Stimulated activated CD4-positive, alpha-beta T cell treated with anti-CD3 and anti-CD28 coated beads, Interleukin-4, amount 100 ng/mL, for 24 hours (primary cell): ENCODE data around the gene TCAF1.
A peak's percentile ranks its signal among the peaks of the same experiment; 100 is the strongest.

ENCODE experiments used
- DNase-seq: peaks from one replicate; pipeline ENCODE4 v3.0.0-alpha.2; 2020

The TCAF1 gene, protein sequence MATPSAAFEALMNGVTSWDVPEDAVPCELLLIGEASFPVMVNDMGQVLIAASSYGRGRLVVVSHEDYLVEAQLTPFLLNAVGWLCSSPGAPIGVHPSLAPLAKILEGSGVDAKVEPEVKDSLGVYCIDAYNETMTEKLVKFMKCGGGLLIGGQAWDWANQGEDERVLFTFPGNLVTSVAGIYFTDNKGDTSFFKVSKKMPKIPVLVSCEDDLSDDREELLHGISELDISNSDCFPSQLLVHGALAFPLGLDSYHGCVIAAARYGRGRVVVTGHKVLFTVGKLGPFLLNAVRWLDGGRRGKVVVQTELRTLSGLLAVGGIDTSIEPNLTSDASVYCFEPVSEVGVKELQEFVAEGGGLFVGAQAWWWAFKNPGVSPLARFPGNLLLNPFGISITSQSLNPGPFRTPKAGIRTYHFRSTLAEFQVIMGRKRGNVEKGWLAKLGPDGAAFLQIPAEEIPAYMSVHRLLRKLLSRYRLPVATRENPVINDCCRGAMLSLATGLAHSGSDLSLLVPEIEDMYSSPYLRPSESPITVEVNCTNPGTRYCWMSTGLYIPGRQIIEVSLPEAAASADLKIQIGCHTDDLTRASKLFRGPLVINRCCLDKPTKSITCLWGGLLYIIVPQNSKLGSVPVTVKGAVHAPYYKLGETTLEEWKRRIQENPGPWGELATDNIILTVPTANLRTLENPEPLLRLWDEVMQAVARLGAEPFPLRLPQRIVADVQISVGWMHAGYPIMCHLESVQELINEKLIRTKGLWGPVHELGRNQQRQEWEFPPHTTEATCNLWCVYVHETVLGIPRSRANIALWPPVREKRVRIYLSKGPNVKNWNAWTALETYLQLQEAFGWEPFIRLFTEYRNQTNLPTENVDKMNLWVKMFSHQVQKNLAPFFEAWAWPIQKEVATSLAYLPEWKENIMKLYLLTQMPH

GRCh38 chr7:143901668-143902331 lies at the start of gene TCAF1:
TSS of gene TCAF1 (minus strand) at chr7:143902176. CDS start at chr7:143876608, 25,568 bp downstream.
- peak; percentile 91 for DNase-seq

GRCh38 chr7:143948733-143949132 lies 46.8 kb upstream of the TCAF1 start:
- no peak for DNase-seq

GRCh38 chr7:143947111-143947510 lies 45.1 kb upstream of the TCAF1 start:
- no peak for DNase-seq

DNA sequence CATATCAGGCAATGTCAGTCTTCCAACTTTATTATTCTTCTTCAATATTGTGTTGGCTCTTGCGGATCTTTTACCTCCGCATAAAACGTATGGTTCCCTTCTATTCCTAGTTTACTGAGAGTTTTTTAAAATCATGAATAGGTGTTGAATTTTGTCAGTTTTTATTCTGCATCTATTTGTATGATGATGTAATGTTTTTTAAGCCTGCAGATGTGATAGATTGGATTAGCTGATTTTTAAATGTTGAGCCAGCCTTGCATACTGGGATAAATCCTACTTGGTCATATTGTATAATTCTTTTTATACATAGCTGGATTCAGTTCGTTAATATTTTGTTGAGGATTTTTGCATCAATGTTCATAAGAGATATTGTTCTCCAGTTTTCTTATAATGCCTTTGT lies 43.4 kb upstream of the TCAF1 start:
- no peak for DNase-seq

DNA sequence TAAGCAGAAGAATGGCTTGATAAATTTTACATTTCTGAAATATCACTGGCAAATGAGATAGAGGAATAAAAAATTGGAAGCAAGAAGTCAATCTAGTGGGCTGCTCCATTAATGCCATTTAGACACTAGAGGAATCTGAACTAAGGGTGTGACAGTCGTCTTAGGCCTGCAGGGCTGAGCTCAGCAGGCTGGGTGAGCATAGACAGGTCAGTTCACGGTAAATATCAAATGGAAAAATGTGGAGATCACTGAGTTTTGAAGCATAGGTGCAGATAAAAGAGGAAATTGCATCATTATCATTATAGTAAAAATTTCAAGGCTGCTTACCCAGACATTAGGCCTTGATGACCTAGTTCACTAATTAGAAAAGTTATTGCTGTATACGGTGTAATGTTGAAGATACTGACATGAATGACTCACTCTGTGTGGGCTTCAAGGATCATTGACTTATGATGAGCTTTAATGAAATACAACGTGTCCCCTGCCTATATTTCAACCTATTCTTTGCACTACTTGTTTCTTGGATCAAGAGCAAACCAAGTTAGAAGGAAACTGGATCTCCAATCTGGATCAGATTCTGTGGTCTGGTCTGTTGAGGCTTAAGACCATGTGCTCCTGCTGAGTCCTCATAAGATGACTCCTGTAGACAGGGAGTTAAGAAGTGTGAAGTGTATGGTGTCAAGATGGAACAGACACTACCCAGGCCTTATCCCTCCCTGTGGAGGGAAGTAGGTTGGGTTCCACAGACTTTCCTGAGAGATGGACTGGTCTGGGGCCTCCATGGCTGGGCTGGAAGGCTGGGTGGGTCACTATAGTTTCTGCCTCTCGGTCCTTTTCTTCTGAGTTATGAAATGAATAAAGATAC lies 36.6 kb upstream of the TCAF1 start:
- DNase-seq, result no peak

- DNase-seq, result no peak
These were observed 34.4 kb upstream of the TCAF1 start for GRCh38 chr7:143936087-143937009.

DNA sequence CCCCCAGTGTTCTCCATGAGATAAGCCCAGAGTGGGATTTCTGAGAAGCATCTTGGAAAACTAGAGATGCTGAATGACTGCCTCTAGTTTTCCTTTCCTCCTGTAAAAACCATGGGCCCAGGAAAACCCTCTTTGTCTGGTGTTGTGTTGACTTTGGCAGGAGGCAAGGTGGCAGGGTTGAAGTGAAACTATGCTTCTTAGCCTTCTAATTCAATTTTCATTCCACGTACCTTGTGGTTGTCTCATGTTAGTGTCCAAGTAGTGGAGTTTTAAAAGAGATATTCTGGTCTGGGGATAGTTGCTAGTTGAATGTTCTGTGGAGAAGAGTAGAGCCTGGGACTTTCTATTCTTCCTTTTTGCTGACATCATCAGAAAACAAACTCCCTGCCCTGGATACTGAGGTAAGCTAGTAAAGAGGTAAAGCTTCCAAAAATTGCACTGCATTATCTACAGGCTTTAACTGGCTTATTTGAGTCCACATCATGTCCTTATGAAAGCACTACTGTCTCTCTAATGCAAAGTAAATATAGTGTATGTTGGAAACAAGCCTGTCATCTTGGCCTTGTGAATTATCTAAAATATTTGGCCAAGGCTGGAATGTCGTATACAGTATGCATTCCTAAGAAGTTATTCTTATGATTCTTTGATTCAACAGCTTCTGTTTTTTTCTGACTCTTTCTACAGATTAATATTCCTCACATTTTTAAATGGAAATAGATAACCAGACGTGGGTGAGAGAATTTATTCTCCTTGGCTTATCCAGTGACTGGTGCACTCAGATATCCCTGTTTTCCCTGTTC lies 32.8 kb upstream of the TCAF1 start, which contains the start of gene OR2F2:
Gene OR2F2 (plus strand): TSS at position 708 of the 800 bp plus-strand sequence. CDS start 0 bp downstream, at position 708.
- no peak for DNase-seq

DNA sequence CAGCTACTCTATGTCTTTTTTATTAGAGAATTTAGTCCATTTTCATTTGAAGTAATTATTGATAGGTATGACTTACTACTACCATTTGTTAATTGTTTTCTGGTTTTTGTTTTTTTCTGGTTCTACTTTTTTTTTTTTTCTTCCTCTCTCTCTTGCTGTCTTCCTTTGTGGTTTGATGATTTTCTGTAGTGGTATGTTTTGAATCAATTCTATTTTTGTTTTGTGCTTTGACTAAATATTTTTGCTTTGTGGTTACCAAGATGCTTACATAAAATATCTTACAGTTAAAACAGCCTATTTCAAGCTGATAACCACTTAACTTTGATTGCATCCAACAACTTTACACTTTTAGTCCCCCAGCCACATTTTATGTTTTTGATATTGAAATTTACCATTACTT lies 29.8 kb upstream of the TCAF1 start:
- DNase-seq, result no peak

- DNase-seq, result peak; percentile 5
These were observed 27.4 kb upstream of the TCAF1 start for GRCh38 chr7:143929224-143929920.

DNA sequence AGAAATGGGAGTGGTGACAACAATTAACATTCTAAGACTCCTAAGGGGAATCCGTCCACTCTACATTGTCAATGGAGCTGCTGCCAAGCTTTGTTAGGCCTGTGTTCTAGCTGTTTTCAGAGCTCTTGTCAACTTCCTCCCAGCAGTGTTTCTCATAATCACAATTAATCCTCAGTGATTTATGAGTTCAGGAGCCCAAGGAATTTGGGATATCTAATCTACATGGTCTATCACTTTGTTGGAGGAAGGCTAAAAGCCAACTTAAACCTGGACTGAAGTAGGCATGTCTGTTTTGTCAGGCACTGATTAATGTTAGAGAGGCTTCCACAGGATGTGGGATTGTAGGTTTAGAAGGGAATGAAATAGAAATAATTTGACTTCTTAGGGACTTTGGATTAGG lies 22.9 kb upstream of the TCAF1 start:
- no peak for DNase-seq

DNA sequence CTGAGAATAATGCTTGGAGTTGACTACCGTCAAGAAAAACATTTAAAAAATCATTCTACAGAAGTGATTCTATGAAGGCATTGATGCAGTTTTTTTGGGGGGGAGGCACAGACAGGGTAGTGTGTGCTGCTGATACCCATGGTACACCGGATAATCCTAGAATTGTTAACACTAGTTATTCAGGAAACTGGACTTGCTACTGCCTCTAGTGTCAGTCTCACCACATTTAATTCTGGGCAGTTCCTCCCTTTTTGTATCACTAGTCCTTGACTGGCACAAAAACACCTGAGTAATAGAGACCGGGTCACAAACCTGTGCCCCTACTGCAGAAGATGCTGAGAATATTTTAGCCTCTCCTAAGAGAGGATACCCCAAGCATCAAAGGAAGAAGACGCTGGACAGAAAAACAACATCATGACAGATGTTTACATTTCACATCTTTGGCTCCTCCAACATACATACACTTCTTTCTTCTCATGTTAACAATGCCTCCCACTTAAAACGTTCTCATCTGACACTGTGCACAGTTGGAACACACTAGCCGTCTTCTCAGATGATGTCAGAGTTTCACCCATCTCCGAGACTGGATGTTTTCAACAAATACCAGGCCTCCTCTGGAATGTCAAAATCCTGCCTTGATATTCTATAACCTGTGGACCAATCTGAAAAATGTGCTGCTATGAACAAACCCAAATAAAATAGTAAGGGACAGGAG lies 13.1 kb upstream of the TCAF1 start:
- DNase-seq, result no peak

- no peak for DNase-seq
These were observed 12.1 kb upstream of the TCAF1 start for GRCh38 chr7:143913945-143914615.

GRCh38 chr7:143910473-143911248 lies 8.7 kb upstream of the TCAF1 start:
- no peak for DNase-seq

DNA sequence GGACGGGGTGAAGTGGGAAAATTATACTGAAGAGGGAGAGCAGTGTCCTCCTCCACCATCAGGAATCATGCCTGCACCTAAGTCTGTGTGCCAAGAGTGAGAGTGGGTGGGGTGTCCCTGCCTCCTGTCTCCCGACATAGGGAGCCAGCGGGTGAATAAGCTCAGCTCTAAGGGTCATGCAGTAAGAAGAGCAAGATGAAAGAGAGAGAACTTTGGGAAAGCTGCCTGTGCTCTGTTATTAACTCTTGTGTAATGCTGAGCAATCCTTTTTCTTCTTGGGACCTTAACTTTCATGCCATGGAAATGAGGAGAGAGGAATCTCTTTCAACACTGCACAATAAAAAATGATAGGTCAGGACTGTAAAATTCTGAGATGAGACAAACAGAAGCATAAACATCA lies 7.9 kb upstream of the TCAF1 start:
- DNase-seq, result no peak

DNA sequence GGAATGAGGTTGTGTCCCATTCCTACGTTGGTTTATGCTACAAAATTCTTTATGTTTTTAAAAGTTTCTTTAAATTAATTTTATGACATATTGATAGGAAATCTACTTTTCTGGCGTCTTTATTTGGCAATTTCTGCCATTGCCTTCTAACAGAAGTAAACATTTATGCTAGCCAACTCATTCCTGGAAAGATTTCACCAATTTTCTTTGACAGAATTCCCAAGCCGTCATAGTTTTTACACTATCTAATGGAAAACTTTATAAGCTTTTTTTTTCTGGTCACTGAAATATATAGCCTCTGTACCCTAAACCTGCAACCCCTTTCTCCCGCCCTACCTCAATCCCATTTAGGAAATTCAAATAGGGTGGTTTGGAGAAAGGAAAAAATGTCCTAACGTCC lies 6.1 kb upstream of the TCAF1 start:
- DNase-seq, result no peak

DNA sequence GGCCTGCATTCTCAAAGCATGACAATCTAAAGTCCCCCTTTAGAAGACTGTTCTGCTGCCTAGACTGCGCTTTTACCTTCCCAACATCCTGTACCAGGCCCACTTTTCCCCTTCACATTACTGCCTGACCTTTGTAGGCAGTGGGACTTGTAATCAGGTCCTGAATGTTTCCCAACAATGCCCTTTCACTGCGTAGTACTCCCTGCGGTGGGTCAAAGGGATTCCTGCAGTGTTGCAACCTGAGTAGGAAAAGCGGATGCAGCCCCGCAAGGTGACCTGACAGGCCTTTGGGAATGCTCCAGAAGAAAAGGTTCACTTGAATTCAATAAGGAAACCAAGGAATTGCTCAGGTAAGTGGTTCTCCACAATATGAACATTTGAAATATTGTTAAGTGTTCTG lies 4.9 kb upstream of the TCAF1 start:
- no peak for DNase-seq

DNA sequence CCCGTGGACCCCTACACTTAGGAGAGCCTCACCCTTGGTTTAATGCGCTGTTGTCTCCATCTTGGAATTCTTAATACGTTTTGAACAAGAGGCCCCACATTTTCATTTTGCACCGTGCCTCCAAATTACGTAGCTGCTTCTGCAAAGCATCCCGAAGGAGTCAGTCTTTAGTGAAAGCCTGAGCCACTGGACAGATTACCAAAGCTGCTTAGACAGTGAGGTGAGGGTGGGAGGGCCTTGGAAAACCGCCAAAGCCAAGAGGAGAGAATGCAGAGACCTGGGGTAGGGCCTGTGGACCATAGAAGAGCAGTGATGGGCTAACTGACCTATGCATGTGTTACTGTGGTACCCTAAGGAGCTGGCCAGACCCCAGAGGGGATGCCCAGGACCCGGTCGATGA lies 4.2 kb upstream of the TCAF1 start:
- DNase-seq, result no peak
